ENCODE data around the gene CEP72. TPM values are rescaled to one million over a fixed set of nuclear protein-coding genes. Genes with fewer than 3 reads are reported as not detected.
"Not testable (repeated sequence)": the region's sequence is repeated elsewhere in the genome, so short reads cannot be mapped to it uniquely, and the experiment has no call there.

The CEP72 gene
- total and polyA plus RNA-seq, 2 experiments from 2014 or later, result 3.2 to 4.2 TPM

- not testable (repeated sequence) for H3K4me3 ChIP-seq; H3K27ac ChIP-seq; H3K4me1 ChIP-seq (ENCODE audit: insufficient read depth); H3K79me2 ChIP-seq; DNase-seq (ENCODE audit: low spot score); H2AFZ ChIP-seq; H3K36me3 ChIP-seq (replicated peaks; ENCODE audit: insufficient read depth, low read depth); H4K20me1 ChIP-seq (ENCODE audit: insufficient read depth, poor library complexity, severe bottlenecking); H3K4me2 ChIP-seq; H3K27me3 ChIP-seq; H3K9me3 ChIP-seq (ENCODE audit: low read depth); H3K9me2 ChIP-seq (replicated peaks; ENCODE audit: insufficient read depth)
- WGBS (ENCODE audit: low lambda C conversion rate, missing lambda C conversion rate), result 93% methylated on average over 17 of the region's 30 CpGs
Measured at GRCh38 chr5:688348-689010, 76.3 kb downstream of the CEP72 start.

- H2AFZ ChIP-seq; H3K4me3 ChIP-seq; H3K4me1 ChIP-seq (ENCODE audit: insufficient read depth); H3K27ac ChIP-seq; DNase-seq (ENCODE audit: low spot score); H3K9me2 ChIP-seq (replicated peaks; ENCODE audit: insufficient read depth); H3K27me3 ChIP-seq; H3K4me2 ChIP-seq; H3K9me3 ChIP-seq (ENCODE audit: low read depth); H3K79me2 ChIP-seq; H3K36me3 ChIP-seq (replicated peaks; ENCODE audit: insufficient read depth, low read depth); H4K20me1 ChIP-seq (ENCODE audit: insufficient read depth, poor library complexity, severe bottlenecking): not testable (repeated sequence)
- WGBS (ENCODE audit: low lambda C conversion rate, missing lambda C conversion rate), result no CpG with 5 or more reads among the region's 12 CpGs
Measured at GRCh38 chr5:690293-690692, 78.2 kb downstream of the CEP72 start.

- H3K4me2 ChIP-seq; H4K20me1 ChIP-seq (ENCODE audit: insufficient read depth, poor library complexity, severe bottlenecking); DNase-seq (ENCODE audit: low spot score); H3K27ac ChIP-seq; H3K4me3 ChIP-seq; H3K4me1 ChIP-seq (ENCODE audit: insufficient read depth); H3K79me2 ChIP-seq; H3K27me3 ChIP-seq; H2AFZ ChIP-seq; H3K9me2 ChIP-seq (replicated peaks; ENCODE audit: insufficient read depth); H3K9me3 ChIP-seq (ENCODE audit: low read depth); H3K36me3 ChIP-seq (replicated peaks; ENCODE audit: insufficient read depth, low read depth): not testable (repeated sequence)
- WGBS (ENCODE audit: low lambda C conversion rate, missing lambda C conversion rate), result 17% methylated on average over 5 of the region's 23 CpGs
Measured at GRCh38 chr5:691049-691448, 78.9 kb downstream of the CEP72 start.

GRCh38 chr5:691817-692528 is 79.8 kb downstream of the CEP72 start:
- peak overlapping the region; percentile 84 for H3K4me2 ChIP-seq
- no peaks in the 10 kb centered on the region for H3K4me1 ChIP-seq (ENCODE audit: insufficient read depth)
- no CpG with 5 or more reads among the region's 2 CpGs for WGBS (ENCODE audit: low lambda C conversion rate, missing lambda C conversion rate)
- H3K4me3 ChIP-seq, result no peak overlapping the region
- no peak for DNase-seq (ENCODE audit: low spot score)
- no peak for TF ChIP-seq CTCF (IDR thresholded peaks at IDR 0.05; ENCODE audit: poor library complexity)
- TF ChIP-seq EZH2phosphoT487 (IDR thresholded peaks at IDR 0.05; ENCODE audit: low read depth, severe bottlenecking, unreplicated experiment), result no peak
- TF ChIP-seq EZH2 (IDR thresholded peaks at IDR 0.05; ENCODE audit: borderline replicate concordance), result no peak
- no peaks in the 10 kb centered on the region for H3K79me2 ChIP-seq
- H3K9me2 ChIP-seq (replicated peaks; ENCODE audit: insufficient read depth), result no peaks in the 10 kb centered on the region
- H3K27me3 ChIP-seq, result no peaks in the 10 kb centered on the region
- H4K20me1 ChIP-seq (ENCODE audit: insufficient read depth, poor library complexity, severe bottlenecking), result no peaks in the 10 kb centered on the region
- no peak overlapping the region for H3K27ac ChIP-seq
- H3K36me3 ChIP-seq (replicated peaks; ENCODE audit: insufficient read depth, low read depth), result no peaks in the 10 kb centered on the region
- H3K9me3 ChIP-seq (ENCODE audit: low read depth), result no peaks in the 10 kb centered on the region
- no peak overlapping the region for H2AFZ ChIP-seq

- not testable (repeated sequence) for DNase-seq (ENCODE audit: low spot score); H3K9me2 ChIP-seq (replicated peaks; ENCODE audit: insufficient read depth); H4K20me1 ChIP-seq (ENCODE audit: insufficient read depth, poor library complexity, severe bottlenecking); H3K27ac ChIP-seq; H3K4me1 ChIP-seq (ENCODE audit: insufficient read depth); H2AFZ ChIP-seq; H3K9me3 ChIP-seq (ENCODE audit: low read depth); H3K36me3 ChIP-seq (replicated peaks; ENCODE audit: insufficient read depth, low read depth); H3K4me3 ChIP-seq; H3K27me3 ChIP-seq; H3K79me2 ChIP-seq
- peak overlapping the region; percentile 84 for H3K4me2 ChIP-seq
- 7% methylated on average over 23 of the region's 41 CpGs for WGBS (ENCODE audit: low lambda C conversion rate, missing lambda C conversion rate)
Measured at GRCh38 chr5:692529-693041, 80.4 kb downstream of the CEP72 start.

GRCh38 chr5:693271-694041 is 81.3 kb downstream of the CEP72 start, which contains the start of gene TPPP:
Gene TPPP (minus strand): TSS chr5:693352. CDS start chr5:678060, 15,292 bp downstream.
- WGBS (ENCODE audit: low lambda C conversion rate, missing lambda C conversion rate), result no CpG with 5 or more reads among the region's 109 CpGs
- not testable (repeated sequence) for H3K4me1 ChIP-seq (ENCODE audit: insufficient read depth); H3K9me3 ChIP-seq (ENCODE audit: low read depth); H4K20me1 ChIP-seq (ENCODE audit: insufficient read depth, poor library complexity, severe bottlenecking); H3K36me3 ChIP-seq (replicated peaks; ENCODE audit: insufficient read depth, low read depth); H3K79me2 ChIP-seq; H2AFZ ChIP-seq; H3K27me3 ChIP-seq; H3K9me2 ChIP-seq (replicated peaks; ENCODE audit: insufficient read depth); H3K27ac ChIP-seq
- Histone ChIP-seq H3K4me3 (peak within 1 kb of the TSS; percentile 30), H3K4me2 (peak within 1 kb of the TSS; percentile 84)
- peak; percentile 89 for DNase-seq (ENCODE audit: low spot score)

- not testable (repeated sequence) for H4K20me1 ChIP-seq (ENCODE audit: insufficient read depth, poor library complexity, severe bottlenecking); H3K27me3 ChIP-seq; H3K27ac ChIP-seq; H3K36me3 ChIP-seq (replicated peaks; ENCODE audit: insufficient read depth, low read depth); H3K9me2 ChIP-seq (replicated peaks; ENCODE audit: insufficient read depth); DNase-seq (ENCODE audit: low spot score); H3K79me2 ChIP-seq; H2AFZ ChIP-seq; H3K4me1 ChIP-seq (ENCODE audit: insufficient read depth); H3K4me3 ChIP-seq; H3K9me3 ChIP-seq (ENCODE audit: low read depth)
- WGBS (ENCODE audit: low lambda C conversion rate, missing lambda C conversion rate), result 0% methylated on average over 8 of the region's 22 CpGs
- peak overlapping the region; percentile 84 for H3K4me2 ChIP-seq
Measured at GRCh38 chr5:694042-694431, 81.9 kb downstream of the CEP72 start.

Data from hepatocyte (in vitro differentiated cells).